ENCODE measurements around the gene KIAA1210. TPM values are rescaled to one million over a fixed set of nuclear protein-coding genes. Genes with fewer than 3 reads are reported as not detected.
A peak's percentile ranks its signal among the peaks of the same experiment; 100 is the strongest.

Gene KIAA1210
- total RNA-seq, 1 donor from 2014 or later = not detected

DNA sequence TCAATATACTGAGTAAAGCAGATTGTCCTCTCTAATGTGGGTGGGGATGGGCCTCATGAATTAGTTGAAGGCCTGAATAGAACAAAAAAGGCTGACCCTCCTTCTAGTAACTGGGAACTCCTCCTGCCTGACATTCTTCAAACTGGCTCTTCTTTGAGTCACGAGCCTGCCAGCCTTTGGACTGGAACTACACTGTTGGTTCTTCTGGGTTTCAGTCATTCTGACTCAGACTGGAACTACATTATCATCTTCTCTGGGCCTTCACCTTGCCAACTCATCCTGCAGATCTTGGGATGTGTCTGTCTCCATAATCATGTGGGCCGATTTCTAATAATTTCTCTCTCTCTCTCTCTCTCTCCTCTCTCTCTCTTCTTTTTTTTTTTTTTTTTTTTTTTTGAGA, 81.7 kb downstream of the KIAA1210 start:
- no peak for DNase-seq (ENCODE audit: extremely low spot score, unreplicated experiment)
- Mint-ChIP-seq H3K4me1 (ENCODE audit: unreplicated experiment) (peaks cover 11% of the 10 kb centered on the region), H3K27ac (ENCODE audit: unreplicated experiment) (no peak overlapping the region), H3K4me3 (ENCODE audit: unreplicated experiment) (no peak overlapping the region), H3K27me3 (ENCODE audit: unreplicated experiment) (peaks cover 11% of the 10 kb centered on the region), H3K36me3 (ENCODE audit: unreplicated experiment) (no peaks in the 10 kb centered on the region), H3K9me3 (ENCODE audit: unreplicated experiment) (peaks cover 11% of the 10 kb centered on the region)
- TF ChIP-seq, protein P1, sequence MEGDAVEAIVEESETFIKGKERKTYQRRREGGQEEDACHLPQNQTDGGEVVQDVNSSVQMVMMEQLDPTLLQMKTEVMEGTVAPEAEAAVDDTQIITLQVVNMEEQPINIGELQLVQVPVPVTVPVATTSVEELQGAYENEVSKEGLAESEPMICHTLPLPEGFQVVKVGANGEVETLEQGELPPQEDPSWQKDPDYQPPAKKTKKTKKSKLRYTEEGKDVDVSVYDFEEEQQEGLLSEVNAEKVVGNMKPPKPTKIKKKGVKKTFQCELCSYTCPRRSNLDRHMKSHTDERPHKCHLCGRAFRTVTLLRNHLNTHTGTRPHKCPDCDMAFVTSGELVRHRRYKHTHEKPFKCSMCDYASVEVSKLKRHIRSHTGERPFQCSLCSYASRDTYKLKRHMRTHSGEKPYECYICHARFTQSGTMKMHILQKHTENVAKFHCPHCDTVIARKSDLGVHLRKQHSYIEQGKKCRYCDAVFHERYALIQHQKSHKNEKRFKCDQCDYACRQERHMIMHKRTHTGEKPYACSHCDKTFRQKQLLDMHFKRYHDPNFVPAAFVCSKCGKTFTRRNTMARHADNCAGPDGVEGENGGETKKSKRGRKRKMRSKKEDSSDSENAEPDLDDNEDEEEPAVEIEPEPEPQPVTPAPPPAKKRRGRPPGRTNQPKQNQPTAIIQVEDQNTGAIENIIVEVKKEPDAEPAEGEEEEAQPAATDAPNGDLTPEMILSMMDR (IDR thresholded peaks at IDR 0.05) = no peak

DNA sequence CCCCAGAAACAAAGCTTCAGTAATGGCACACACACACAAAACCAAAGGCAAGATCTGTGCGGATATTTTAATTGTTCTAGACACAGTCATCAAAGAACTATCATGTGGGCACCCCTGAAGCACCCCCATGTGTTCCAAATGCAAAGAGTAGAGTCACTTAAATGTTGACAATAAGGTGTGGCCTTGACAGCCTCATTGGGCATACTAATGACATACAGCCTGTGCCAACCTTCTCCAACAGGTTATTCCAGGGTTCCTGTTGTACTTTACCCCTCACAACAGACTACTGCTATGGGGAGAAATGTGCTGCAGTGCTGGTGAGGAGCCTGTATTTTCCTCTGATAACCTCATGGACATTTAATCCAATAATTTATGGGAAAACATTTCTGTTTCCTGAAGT, 84.6 kb downstream of the KIAA1210 start:
- H3K36me3 Mint-ChIP-seq (ENCODE audit: unreplicated experiment) = no peaks in the 10 kb centered on the region
- H3K9me3 Mint-ChIP-seq (ENCODE audit: unreplicated experiment) = peaks cover 6% of the 10 kb centered on the region
- no peak overlapping the region for H3K27ac Mint-ChIP-seq (ENCODE audit: unreplicated experiment)
- peaks cover under 1% of the 10 kb centered on the region for H3K27me3 Mint-ChIP-seq (ENCODE audit: unreplicated experiment)
- TF ChIP-seq, protein P1 (IDR thresholded peaks at IDR 0.05) = no peak
- DNase-seq (ENCODE audit: extremely low spot score, unreplicated experiment) = no peak
- H3K4me1 Mint-ChIP-seq (ENCODE audit: unreplicated experiment) = peaks cover 21% of the 10 kb centered on the region
- H3K4me3 Mint-ChIP-seq (ENCODE audit: unreplicated experiment) = no peak overlapping the region

DNA sequence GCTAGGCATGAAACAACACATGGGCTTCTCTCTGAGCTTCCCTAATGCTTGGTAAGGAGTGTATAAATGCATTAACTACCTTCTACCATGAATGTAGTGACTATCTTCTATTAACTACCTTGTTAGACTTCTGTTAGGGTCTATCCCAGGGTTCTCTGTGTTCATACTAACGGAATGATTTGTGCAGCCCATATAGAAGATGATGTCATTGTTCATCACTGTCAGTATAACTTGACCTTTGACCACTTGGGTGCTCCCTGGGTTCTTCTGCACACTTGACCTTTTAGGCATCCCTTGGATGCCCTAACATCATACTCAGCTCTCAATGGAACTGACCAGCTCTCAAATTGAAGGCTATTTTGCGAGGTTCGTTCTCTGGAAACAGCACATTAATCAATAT, 85.6 kb downstream of the KIAA1210 start:
- DNase-seq (ENCODE audit: extremely low spot score, unreplicated experiment) = no peak
- Mint-ChIP-seq H3K27ac (ENCODE audit: unreplicated experiment) (no peak overlapping the region), H3K4me1 (ENCODE audit: unreplicated experiment) (peaks cover 21% of the 10 kb centered on the region), H3K36me3 (ENCODE audit: unreplicated experiment) (no peaks in the 10 kb centered on the region), H3K27me3 (ENCODE audit: unreplicated experiment) (no peaks in the 10 kb centered on the region), H3K9me3 (ENCODE audit: unreplicated experiment) (peaks cover 8% of the 10 kb centered on the region), H3K4me3 (ENCODE audit: unreplicated experiment) (no peak overlapping the region)
- TF ChIP-seq, protein P1 (IDR thresholded peaks at IDR 0.05) = no peak

DNA sequence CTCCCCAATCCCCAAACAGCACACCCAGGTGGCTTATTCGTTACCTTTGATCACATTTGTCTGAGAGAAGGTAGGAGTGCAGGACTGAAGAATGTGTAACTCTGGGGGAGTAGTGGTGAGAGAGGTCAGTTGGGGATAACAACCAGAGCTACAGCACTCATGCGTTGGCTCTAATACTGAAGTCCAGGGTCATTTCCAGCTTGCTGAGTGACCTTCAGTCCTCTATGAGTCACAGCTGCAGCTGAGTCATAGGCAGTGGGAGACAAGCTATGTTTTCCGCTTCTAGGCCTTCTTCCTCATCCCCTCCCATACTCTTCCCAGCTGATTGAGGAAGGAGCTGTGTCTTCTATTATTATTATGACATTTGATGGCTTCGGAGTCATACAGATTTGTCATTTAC, 86.4 kb downstream of the KIAA1210 start:
- Mint-ChIP-seq H3K36me3 (ENCODE audit: unreplicated experiment) (no peaks in the 10 kb centered on the region), H3K27ac (ENCODE audit: unreplicated experiment) (peak overlapping the region; percentile 69), H3K9me3 (ENCODE audit: unreplicated experiment) (peaks cover 3% of the 10 kb centered on the region), H3K4me1 (ENCODE audit: unreplicated experiment) (peaks cover 25% of the 10 kb centered on the region), H3K27me3 (ENCODE audit: unreplicated experiment) (no peaks in the 10 kb centered on the region), H3K4me3 (ENCODE audit: unreplicated experiment) (no peak overlapping the region)
- TF ChIP-seq, protein P1 (IDR thresholded peaks at IDR 0.05) = no peak
- DNase-seq (ENCODE audit: extremely low spot score, unreplicated experiment) = no peak

DNA sequence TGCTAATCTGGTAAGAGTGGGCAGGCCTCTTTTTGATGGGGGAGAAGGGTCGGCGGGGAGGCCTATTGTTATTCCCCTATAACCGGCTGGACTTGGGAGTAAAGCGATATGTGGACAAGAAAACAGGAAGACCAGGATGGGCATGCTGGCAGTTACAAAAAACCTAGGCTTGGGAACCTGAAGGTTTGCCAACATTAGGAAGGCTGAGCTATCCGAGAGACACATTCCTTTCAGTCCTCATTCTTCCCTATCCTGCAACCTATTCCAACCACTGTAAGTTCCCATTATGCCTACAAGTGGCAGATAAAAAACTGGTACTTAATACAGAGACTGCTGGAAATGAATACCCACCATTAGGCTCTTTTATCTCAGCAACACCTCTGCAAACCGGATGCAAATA, 87.2 kb downstream of the KIAA1210 start:
- DNase-seq (ENCODE audit: extremely low spot score, unreplicated experiment) = no peak
- Mint-ChIP-seq H3K4me1 (ENCODE audit: unreplicated experiment) (peaks cover 25% of the 10 kb centered on the region), H3K9me3 (ENCODE audit: unreplicated experiment) (peaks cover 3% of the 10 kb centered on the region), H3K27ac (ENCODE audit: unreplicated experiment) (peak overlapping the region; percentile 41), H3K4me3 (ENCODE audit: unreplicated experiment) (no peak overlapping the region), H3K36me3 (ENCODE audit: unreplicated experiment) (no peaks in the 10 kb centered on the region), H3K27me3 (ENCODE audit: unreplicated experiment) (no peaks in the 10 kb centered on the region)
- TF ChIP-seq, protein P1 (IDR thresholded peaks at IDR 0.05) = no peak
